ENCODE data around the gene ELMO1. TPM values are rescaled to one million over a fixed set of nuclear protein-coding genes. Genes with fewer than 3 reads are reported as not detected.

Gene ELMO1
- total RNA-seq, 1 donor from 2014 or later, result 60.1 TPM

DNA sequence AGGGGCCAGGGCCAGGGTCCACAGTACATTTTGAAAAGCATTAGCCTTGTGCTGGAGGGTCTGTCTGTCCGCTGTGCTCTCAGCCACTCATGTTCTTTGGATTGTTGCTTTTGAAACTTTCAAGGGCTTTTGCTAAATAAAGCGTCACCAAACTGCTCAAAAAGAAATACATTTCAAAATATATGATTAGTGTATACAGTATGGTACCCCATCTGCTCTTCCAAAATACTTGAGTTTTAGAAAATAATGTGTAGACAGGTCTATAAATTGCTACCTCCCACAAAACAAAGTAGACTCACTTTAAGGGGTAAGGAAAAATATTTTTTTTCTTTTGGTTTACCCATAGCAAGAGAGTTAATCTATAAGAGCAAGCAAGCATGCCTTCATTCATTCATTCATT is 530.1 kb downstream of the ELMO1 start:
- Histone ChIP-seq H3K4me1 (peaks cover 4% of the 10 kb centered on the region), H3K36me3 (no peaks in the 10 kb centered on the region), H3K27ac (no peak overlapping the region), H3K9me3 (no peaks in the 10 kb centered on the region), H3K4me3 (no peak overlapping the region), H3K27me3 (ENCODE audit: low read depth) (no peaks in the 10 kb centered on the region)
- no peak for DNase-seq
- intact Hi-C loops (cut with DNase I), result no loop called here
- TF ChIP-seq, protein P1, sequence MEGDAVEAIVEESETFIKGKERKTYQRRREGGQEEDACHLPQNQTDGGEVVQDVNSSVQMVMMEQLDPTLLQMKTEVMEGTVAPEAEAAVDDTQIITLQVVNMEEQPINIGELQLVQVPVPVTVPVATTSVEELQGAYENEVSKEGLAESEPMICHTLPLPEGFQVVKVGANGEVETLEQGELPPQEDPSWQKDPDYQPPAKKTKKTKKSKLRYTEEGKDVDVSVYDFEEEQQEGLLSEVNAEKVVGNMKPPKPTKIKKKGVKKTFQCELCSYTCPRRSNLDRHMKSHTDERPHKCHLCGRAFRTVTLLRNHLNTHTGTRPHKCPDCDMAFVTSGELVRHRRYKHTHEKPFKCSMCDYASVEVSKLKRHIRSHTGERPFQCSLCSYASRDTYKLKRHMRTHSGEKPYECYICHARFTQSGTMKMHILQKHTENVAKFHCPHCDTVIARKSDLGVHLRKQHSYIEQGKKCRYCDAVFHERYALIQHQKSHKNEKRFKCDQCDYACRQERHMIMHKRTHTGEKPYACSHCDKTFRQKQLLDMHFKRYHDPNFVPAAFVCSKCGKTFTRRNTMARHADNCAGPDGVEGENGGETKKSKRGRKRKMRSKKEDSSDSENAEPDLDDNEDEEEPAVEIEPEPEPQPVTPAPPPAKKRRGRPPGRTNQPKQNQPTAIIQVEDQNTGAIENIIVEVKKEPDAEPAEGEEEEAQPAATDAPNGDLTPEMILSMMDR (IDR thresholded peaks at IDR 0.05), result no peak
- ATAC-seq, result no peak

DNA sequence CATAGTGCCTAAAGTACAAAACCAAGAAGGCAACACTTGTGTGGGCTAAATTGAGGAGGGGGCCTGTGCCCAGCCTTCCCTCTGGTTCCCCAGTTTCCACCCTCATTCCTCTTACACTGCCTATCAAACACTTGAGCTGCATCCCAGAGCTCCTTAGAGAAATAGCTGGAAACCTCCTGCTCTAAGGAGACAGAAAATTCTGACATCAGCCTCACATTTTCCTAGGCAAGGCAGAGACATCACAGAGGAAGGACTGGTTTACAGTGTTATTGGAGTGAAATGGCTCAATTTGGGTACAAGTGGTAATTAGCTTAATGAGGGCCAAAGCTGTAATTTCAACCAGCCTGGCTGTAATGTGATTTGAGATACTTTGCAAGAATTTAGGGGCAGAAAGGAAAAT is 532.0 kb downstream of the ELMO1 start:
- H3K27me3 ChIP-seq (ENCODE audit: low read depth), result no peaks in the 10 kb centered on the region
- H3K4me3 ChIP-seq, result no peak overlapping the region
- no peaks in the 10 kb centered on the region for H3K9me3 ChIP-seq
- no peaks in the 10 kb centered on the region for H3K4me1 ChIP-seq
- H3K27ac ChIP-seq, result no peak overlapping the region
- no peaks in the 10 kb centered on the region for H3K36me3 ChIP-seq
- intact Hi-C loops (cut with DNase I), result no loop called here
- DNase-seq (no peak), ATAC-seq (no peak)
- TF ChIP-seq, protein P1 (IDR thresholded peaks at IDR 0.05), result no peak

DNA sequence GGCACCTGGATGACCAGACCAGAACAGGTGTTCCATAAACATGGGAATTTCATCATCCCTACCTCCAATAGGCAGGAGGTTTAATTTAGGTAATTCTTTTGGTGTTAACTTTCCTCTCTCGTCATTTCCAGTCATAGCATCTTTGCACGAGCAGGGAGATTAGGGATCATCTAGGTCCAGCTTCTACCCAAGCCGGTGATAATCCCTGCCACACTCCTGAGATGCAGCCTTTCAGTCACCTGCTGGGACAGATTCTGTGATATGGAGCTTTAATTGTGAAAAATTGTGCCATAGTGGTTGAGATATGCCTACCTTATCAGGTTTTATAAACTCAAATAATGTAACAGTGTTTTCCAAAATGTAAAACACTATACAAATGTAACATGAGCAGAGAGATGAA is 532.5 kb downstream of the ELMO1 start:
- H3K4me3 ChIP-seq, result no peak overlapping the region
- H3K9me3 ChIP-seq, result no peaks in the 10 kb centered on the region
- ATAC-seq (no peak), DNase-seq (no peak)
- H3K4me1 ChIP-seq, result no peaks in the 10 kb centered on the region
- no peak overlapping the region for H3K27ac ChIP-seq
- H3K36me3 ChIP-seq, result no peaks in the 10 kb centered on the region
- H3K27me3 ChIP-seq (ENCODE audit: low read depth), result no peaks in the 10 kb centered on the region
- TF ChIP-seq, protein P1 (IDR thresholded peaks at IDR 0.05), result no peak
- intact Hi-C loops (cut with DNase I), result no loop called here

DNA sequence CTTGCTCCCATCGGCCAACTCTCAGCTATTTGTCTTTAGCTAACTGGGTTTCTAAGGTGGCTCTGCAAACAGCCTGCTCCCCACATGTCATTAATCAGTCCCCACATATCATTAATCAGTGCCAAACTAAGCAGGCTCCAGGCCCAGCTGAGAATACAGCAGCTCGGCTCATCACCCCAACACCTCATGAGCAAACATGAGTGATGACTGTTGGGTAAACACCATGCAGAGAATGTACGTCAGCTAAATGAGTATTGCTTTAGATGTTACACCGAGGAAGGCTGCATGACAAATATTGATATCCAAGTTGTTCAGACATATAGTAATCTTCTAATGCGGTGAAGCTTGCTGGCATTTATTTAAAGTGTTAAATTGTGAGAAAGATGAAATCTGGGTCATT is 536.9 kb downstream of the ELMO1 start:
- DNase-seq, result no peak
- TF ChIP-seq, protein P1 (IDR thresholded peaks at IDR 0.05), result no peak

DNA sequence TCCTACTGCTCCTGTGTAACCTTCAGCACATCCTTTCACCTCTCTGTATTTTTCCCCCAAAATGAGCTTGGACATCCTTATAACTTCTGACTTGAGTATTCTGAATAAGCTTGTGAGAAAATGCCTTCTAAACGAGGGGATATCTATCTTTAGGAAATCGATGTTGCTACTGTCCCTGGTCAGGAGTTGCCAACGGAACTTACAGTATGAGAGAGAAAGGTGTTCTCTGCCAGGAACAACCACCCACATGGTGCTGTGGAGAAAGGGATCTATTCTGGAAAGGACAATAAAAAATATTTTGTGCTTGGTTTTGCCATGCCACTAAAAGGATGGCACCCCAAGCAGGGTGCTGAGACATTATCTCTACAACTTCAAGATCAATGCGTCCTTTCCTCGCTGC is 537.8 kb downstream of the ELMO1 start:
- no peaks in the 10 kb centered on the region for H3K27me3 ChIP-seq (ENCODE audit: low read depth)
- TF ChIP-seq, protein P1 (IDR thresholded peaks at IDR 0.05), result no peak
- intact Hi-C loops (cut with DNase I), result no loop called here
- ATAC-seq (no peak), DNase-seq (no peak)
- H3K9me3 ChIP-seq, result no peaks in the 10 kb centered on the region
- H3K27ac ChIP-seq, result no peak overlapping the region
- H3K36me3 ChIP-seq, result no peaks in the 10 kb centered on the region
- no peaks in the 10 kb centered on the region for H3K4me1 ChIP-seq
- H3K4me3 ChIP-seq, result no peak overlapping the region

More for the DNA sequence above, 536.9 kb downstream of the ELMO1 start:
- H3K9me3 ChIP-seq, result no peaks in the 10 kb centered on the region
- no peaks in the 10 kb centered on the region for H3K36me3 ChIP-seq
- H3K4me1 ChIP-seq, result no peaks in the 10 kb centered on the region
- no peak overlapping the region for H3K4me3 ChIP-seq
- no peak overlapping the region for H3K27ac ChIP-seq
- intact Hi-C loops (cut with DNase I), result no loop called here
- H3K27me3 ChIP-seq (ENCODE audit: low read depth), result no peaks in the 10 kb centered on the region
- ATAC-seq, result no peak

DNA sequence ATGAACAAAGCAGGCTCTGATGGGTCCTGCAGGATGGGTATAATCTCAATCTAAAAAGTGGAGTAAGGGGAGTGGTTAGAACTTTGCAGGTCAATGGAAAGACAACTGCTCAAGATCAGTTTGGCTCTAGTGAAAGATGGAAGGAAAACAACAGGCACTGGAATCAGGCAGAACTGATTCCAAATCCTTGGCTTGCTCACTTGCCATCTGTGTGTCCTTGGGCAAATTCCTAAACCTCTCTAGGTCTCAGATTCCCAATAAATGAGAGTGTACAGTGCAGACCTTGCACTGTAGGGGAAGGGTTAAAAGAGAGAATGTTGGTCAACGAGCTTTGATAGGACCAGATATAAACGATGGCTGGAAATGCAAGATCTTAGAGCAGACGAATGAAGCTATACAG is 538.3 kb downstream of the ELMO1 start:
- Histone ChIP-seq H3K4me1 (no peaks in the 10 kb centered on the region), H3K36me3 (no peaks in the 10 kb centered on the region), H3K27me3 (ENCODE audit: low read depth) (no peaks in the 10 kb centered on the region), H3K9me3 (no peaks in the 10 kb centered on the region), H3K27ac (no peak overlapping the region), H3K4me3 (no peak overlapping the region)
- intact Hi-C loops (cut with DNase I), result no loop called here
- TF ChIP-seq, protein P1 (IDR thresholded peaks at IDR 0.05), result no peak
- no peak for DNase-seq
- no peak for ATAC-seq

Measured in lower lobe of right lung (tissue), 2 donors.